HepG2 (cell line): ENCODE data around the gene ADGRL3. TPM values are rescaled to one million over a fixed set of nuclear protein-coding genes. Genes with fewer than 3 reads are reported as not detected.

Experiments used
- ATAC-seq: fragments of 200-7000 bp; cut with Tn5 transposase; 3 replicates; pipeline ENCODE4 v1.9.1; 2020; ENCODE audit warnings: mild to moderate bottlenecking, moderate library complexity
- BruUV-seq: library from RNA; stranded (reverse); fragments of 400-500 nt; replicated peaks from 2 replicates; lab custom pipeline; 2021; lab: Mats Ljungman, UMichigan
- CTCF ChIA-PET: fragments of 300-600 bp; formaldehyde crosslinking; extraction: SDS; loops from one replicate; lab custom pipeline; 2021; ENCODE audit warnings: low total read pairs, inconsistent platforms, low intra/inter-chr PET ratio; lab: Yijun Ruan, JAX
- POLR2A ChIA-PET: fragments of 350-600 bp; sonication (Branson Sonifier 250); formaldehyde crosslinking; loops from one replicate; lab custom pipeline; 2020; ENCODE audit warnings: antibody characterized with exemption, inconsistent platforms; lab: Yijun Ruan, JAX
- DNase-seq: peaks from one replicate; pipeline ENCODE4 v3.0.0-alpha.2; 2015; ENCODE audit warnings: low spot score
- FAIRE-seq: peaks from 3 replicates; lab custom pipeline; 2011; peaks lifted over from hg19 to GRCh38; lab: Jason Lieb, UNC
- H2AFZ ChIP-seq: one replicate; pipeline ENCODE4 v1.6.1; 2011; ENCODE audit warnings: low read length, inconsistent platforms
- H3K27ac ChIP-seq: fragments of 300-600 bp; 3 replicates; pipeline ENCODE4 v1.8.0; 2011; ENCODE audit warnings: mixed run types, mild to moderate bottlenecking, mixed read lengths, low read length, inconsistent platforms; ENCODE audit not compliant: insufficient read depth; ENCODE audit errors: extremely low read length
- H3K27me3 ChIP-seq, 2 experiments: fragments of 200-600 bp in 1 of 2; 2 replicates in 1 of 2; 3 replicates in 1 of 2; pipeline versions ENCODE4 v1.6.0 to v1.8.0; 2011; ENCODE audit warnings: low read length in 2 of 2, mild to moderate bottlenecking in 2 of 2, moderate library complexity in 2 of 2, inconsistent platforms in 1 of 2; ENCODE audit not compliant: insufficient read depth in 2 of 2, control insufficient read depth in 1 of 2
- H3K36me3 ChIP-seq, 2 experiments: fragments of 200-600 bp in 1 of 2; replicated peaks in 1 of 2; 2 replicates in 1 of 2; 3 replicates in 1 of 2; pipeline versions ENCODE4 v1.5.1 to v1.8.0; 2011; ENCODE audit warnings: low read length in 2 of 2, inconsistent platforms in 1 of 2; ENCODE audit not compliant: insufficient read depth in 2 of 2, control insufficient read depth in 1 of 2
- H3K4me1 ChIP-seq: 2 replicates; pipeline ENCODE4 v1.5.1; 2012; ENCODE audit warnings: low read length, inconsistent platforms; ENCODE audit not compliant: insufficient read depth
- H3K4me2 ChIP-seq: 2 replicates; pipeline ENCODE4 v1.6.0; 2011; ENCODE audit warnings: low read depth, low read length, inconsistent platforms
- H3K4me3 ChIP-seq, 3 experiments: fragments of 200-600 bp in 1 of 3; sonication (generic), shearing (Covaris generic) in 1 of 3; replicated peaks in 1 of 3; 2 replicates each; pipeline ENCODE4 v1.5.1; 2011 to 2016; ENCODE audit warnings: low read length in 3 of 3, inconsistent platforms in 2 of 3, low read depth in 2 of 3, mild to moderate bottlenecking in 2 of 3, control low read depth in 1 of 3, mixed read lengths in 1 of 3; ENCODE audit not compliant: insufficient read depth in 1 of 3
- H3K79me2 ChIP-seq: one replicate; pipeline ENCODE4 v1.6.1; 2011; ENCODE audit warnings: low read length, inconsistent platforms; ENCODE audit not compliant: insufficient read depth
- H3K9ac ChIP-seq: 2 replicates; pipeline ENCODE4 v1.6.0; 2011; ENCODE audit warnings: mild to moderate bottlenecking, low read depth, low read length, inconsistent platforms; ENCODE audit not compliant: insufficient read depth
- H3K9me3 ChIP-seq: 2 replicates; pipeline ENCODE4 v1.5.1; 2012; ENCODE audit warnings: mild to moderate bottlenecking, low read length
- H4K20me1 ChIP-seq: 2 replicates; pipeline ENCODE4 v1.6.0; 2011; ENCODE audit warnings: inconsistent platforms, mild to moderate bottlenecking, low read length, moderate library complexity; ENCODE audit not compliant: insufficient read depth
- AGO1 ChIP-seq: fragments of 200-400 bp; formaldehyde crosslinking; IDR thresholded peaks from 2 replicates; pipeline ENCODE4 v1.6.1; 2017; ENCODE audit warnings: mild to moderate bottlenecking, low read depth, low read length, moderate library complexity; ENCODE audit not compliant: poor library complexity, severe bottlenecking
- BCL6 ChIP-seq: IDR thresholded peaks from 2 replicates; pipeline ENCODE4 v1.6.1; 2016; ENCODE audit warnings: missing genetic modification reagents, missing compliant biosample characterization
- CERS6 ChIP-seq: sonication (generic); formaldehyde crosslinking; IDR thresholded peaks from 2 replicates; pipeline ENCODE4 v1.5.0; 2020; ENCODE audit warnings: missing genetic modification reagents
- GATAD1 ChIP-seq: IDR thresholded peaks from 2 replicates; pipeline ENCODE4 v1.6.1; 2016; ENCODE audit warnings: missing genetic modification reagents, missing compliant biosample characterization
- MYPOP ChIP-seq: sonication (generic); formaldehyde crosslinking; IDR thresholded peaks from 2 replicates; pipeline ENCODE4 v1.8.1; 2023; ENCODE audit warnings: mild to moderate bottlenecking, moderate library complexity, missing genetic modification reagents
- ZKSCAN1 ChIP-seq: fragments of 150-350 bp; IDR thresholded peaks from 2 replicates; pipeline ENCODE4 v1.6.1; 2014; ENCODE audit warnings: low read length
- ZNF317 ChIP-seq: sonication (generic); formaldehyde crosslinking; IDR thresholded peaks from 2 replicates; pipeline ENCODE4 v1.5.0; 2020; ENCODE audit warnings: mild to moderate bottlenecking, missing genetic modification reagents
- WGBS: methylation state at CpG from one replicate; pipeline ENCODE4 v1.1.6; 2017; ENCODE audit warnings: low lambda C conversion rate; 5-methylcytosine and 5-hydroxymethylcytosine counted together
- in situ Hi-C: cut with HindIII; loops from 2 replicates; pipeline ENCODE4 v1.10.0; 2017; ENCODE audit warnings: low pct_unique_long_range_greater_than_20kb; ENCODE audit not compliant: extremely low pct_ligation_motif_present
- intact Hi-C: fragments of 100-400 bp; cut with micrococcal nuclease; formaldehyde crosslinking; loops from one replicate; pipeline ENCODE4 v1.10.0; 2022; ENCODE audit not compliant: unreplicated experiment
- polyA plus RNA-seq, 8 experiments: library from polyadenylated mRNA; depleted of rRNA in 3 of 8; stranded (reverse) in 7 of 8; unstranded in 1 of 8; fragments of >200 nt; fragmentation: Illumina TruSeq in 4 of 8; extraction: Trizol in 4 of 8; gene quantifications; 2 replicates each; pipeline versions ENCODE4 v1.2.1 to v1.2.3, GENCODE V29; 2011 to 2016; ENCODE audit warnings: low read depth in 4 of 8, missing spikeins in 1 of 8, mixed read lengths in 1 of 8; ENCODE audit not compliant: insufficient read depth in 1 of 8
- total RNA-seq, 5 experiments: library from RNA; depleted of rRNA; stranded (reverse); fragments of >200 nt; fragmentation: Illumina TruSeq; extraction: Trizol; gene quantifications; 2 replicates each; pipeline ENCODE4 v1.2.3, GENCODE V29; 2016; ENCODE audit warnings: low read depth in 1 of 5
- TF ChIP-seq, protein P1 (sequence below): sonication (generic); formaldehyde crosslinking; IDR thresholded peaks from 2 replicates; pipeline ENCODE4 v1.4.0; 2020; ENCODE audit warnings: missing genetic modification reagents

ADGRL3 gene
- total and polyA plus RNA-seq, 2 of the 13 experiments (the other 11 are each of a cell fraction or from before 2014, with no cell fraction given): 0.04 to 0.05 TPM

- ATAC-seq: no peak
- POLR2A ChIA-PET: no interaction called here
- no peak for TF ChIP-seq ZKSCAN1
- no peak for TF ChIP-seq MYPOP (CRISPR knock-in tag)
- TF ChIP-seq CERS6 (CRISPR knock-in tag): no peak
- TF ChIP-seq AGO1: no peak
- TF ChIP-seq BCL6 (CRISPR knock-in tag): no peak
- TF ChIP-seq GATAD1 (CRISPR knock-in tag): no peak
- TF ChIP-seq ZNF317: no peak
- TF ChIP-seq, protein P1, sequence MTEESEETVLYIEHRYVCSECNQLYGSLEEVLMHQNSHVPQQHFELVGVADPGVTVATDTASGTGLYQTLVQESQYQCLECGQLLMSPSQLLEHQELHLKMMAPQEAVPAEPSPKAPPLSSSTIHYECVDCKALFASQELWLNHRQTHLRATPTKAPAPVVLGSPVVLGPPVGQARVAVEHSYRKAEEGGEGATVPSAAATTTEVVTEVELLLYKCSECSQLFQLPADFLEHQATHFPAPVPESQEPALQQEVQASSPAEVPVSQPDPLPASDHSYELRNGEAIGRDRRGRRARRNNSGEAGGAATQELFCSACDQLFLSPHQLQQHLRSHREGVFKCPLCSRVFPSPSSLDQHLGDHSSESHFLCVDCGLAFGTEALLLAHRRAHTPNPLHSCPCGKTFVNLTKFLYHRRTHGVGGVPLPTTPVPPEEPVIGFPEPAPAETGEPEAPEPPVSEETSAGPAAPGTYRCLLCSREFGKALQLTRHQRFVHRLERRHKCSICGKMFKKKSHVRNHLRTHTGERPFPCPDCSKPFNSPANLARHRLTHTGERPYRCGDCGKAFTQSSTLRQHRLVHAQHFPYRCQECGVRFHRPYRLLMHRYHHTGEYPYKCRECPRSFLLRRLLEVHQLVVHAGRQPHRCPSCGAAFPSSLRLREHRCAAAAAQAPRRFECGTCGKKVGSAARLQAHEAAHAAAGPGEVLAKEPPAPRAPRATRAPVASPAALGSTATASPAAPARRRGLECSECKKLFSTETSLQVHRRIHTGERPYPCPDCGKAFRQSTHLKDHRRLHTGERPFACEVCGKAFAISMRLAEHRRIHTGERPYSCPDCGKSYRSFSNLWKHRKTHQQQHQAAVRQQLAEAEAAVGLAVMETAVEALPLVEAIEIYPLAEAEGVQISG: no peak
- DNase-seq: no peak
- Histone ChIP-seq H3K9ac (no peak overlapping the region), H3K79me2 (no peaks in the 10 kb centered on the region), H4K20me1 (no peaks in the 10 kb centered on the region), H3K4me3 (no peak overlapping the region), H3K4me1 (no peaks in the 10 kb centered on the region), H3K4me2 (no peak overlapping the region), H3K9me3 (no peaks in the 10 kb centered on the region), H3K27ac (no peak overlapping the region), H3K36me3 (no peaks in the 10 kb centered on the region), H2AFZ (no peak overlapping the region), H3K27me3 (no peaks in the 10 kb centered on the region)
- FAIRE-seq: no peak
- 0% methylated on average over 2 of the region's 2 CpGs for WGBS
- intact Hi-C loops (no loop called here), in situ Hi-C loops (no loop called here)
- no TSS peak for BruUV-seq
- CTCF ChIA-PET: no interaction called here
These were observed 624.3 kb downstream of the ADGRL3 start for GRCh38 chr4:61824454-61824853.
